ENCODE results near the gene FAM180B.
A peak's percentile ranks its signal among the peaks of the same experiment; 100 is the strongest.
"Not testable (repeated sequence)": the region's sequence is repeated elsewhere in the genome, so short reads cannot be mapped to it uniquely, and the experiment has no call there.

Gene FAM180B, protein sequence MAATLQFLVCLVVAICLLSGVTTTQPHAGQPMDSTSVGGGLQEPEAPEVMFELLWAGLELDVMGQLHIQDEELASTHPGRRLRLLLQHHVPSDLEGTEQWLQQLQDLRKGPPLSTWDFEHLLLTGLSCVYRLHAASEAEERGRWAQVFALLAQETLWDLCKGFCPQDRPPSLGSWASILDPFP

DNA sequence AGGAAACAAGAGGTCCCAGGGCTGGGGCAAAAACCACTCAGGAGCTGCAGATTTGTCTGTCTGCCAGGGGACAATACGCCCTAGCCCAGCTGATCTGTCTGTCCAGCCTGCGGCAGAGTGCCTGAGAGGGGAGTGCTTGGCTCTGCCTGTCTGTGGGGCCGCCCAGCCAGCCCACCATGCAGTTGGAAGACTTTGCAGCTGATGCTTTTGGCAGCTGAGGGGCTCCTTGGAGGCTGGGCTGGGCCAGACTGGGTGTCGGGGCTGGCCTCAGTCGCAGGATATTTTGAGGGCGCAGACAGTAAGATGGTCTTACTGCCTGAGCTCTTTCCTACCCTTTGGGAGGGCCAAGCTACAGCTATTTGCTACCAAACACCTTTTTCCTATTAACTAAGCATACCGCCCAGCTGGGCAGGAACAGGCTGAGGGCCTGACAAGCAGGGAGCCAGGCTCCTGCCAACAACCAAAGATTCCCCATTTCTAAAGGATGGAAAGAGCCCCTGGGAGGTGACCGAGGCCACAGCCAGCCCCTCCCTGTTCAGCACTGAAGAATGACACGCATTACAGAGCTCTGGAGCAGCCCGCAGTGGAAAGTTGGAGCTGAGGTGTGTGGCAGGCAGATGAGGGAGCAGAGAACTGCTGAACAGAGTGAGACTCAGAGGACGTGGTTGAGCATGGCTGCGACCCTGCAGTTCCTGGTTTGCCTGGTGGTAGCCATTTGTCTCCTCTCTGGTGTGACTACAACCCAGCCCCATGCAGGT lies at the start of gene FAM180B:
FAM180B (plus strand) TSS at position 581 of the 758 bp plus-strand sequence; CDS start at position 672, 91 bp downstream.
- no peak for DNase-seq

DNA sequence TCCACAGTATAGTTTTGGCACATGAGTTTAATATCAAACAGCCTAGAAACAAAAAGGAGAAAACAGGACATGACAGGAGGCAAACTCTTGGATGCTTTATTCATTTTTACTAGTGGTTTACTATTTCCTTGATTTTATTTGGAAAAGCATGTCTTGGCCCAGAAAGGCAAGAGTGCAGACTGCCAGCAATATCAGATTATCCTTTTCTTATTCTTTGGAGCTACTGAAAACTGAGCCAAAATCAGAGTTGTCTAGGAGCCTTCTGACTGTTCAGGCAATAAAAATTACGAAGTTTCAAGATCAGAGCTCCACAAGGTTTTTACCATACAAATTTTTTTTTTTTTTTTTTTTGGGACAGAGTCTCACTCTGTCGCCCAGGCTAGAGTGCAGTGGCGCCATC lies 49.6 kb upstream of the FAM180B start:
- DNase-seq = no peak

DNA sequence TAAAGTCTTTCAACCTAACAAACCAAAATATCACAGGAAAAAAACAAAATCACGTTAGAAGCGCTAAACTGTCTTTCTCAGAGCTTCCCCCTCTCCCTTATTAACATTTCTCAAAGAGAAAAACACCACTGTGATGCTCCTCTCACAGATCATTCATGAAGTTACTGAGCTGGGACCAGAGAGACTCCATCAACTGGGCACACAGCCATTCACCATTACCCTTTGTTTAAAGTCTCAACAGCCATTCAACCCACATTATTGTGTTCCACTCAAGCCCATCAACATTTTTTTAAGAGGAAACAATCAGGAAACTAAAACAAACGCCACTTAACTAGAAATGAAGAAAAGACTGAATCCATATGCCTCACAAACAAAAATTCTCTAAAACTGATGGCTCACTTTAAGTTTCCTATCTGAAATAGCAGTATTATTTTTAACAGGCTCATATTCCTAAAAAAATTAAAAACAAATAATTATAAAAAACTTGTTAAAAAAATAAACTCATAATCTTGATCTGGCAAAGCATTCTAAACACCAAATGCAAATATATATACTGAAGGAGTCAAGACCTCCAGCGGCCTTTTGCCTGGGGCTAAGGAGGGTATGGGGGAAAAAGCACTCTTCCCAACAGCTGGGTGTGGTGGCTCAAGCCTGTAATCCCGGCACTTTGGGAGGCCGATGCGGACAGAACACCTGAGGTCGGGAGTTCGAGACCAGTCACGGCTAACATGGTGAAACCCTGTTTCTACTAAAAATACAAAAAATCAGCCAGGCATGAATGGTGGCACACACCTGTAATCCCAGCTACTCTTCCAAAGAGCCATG lies 47.5 kb upstream of the FAM180B start:
- DNase-seq = no peak

DNA sequence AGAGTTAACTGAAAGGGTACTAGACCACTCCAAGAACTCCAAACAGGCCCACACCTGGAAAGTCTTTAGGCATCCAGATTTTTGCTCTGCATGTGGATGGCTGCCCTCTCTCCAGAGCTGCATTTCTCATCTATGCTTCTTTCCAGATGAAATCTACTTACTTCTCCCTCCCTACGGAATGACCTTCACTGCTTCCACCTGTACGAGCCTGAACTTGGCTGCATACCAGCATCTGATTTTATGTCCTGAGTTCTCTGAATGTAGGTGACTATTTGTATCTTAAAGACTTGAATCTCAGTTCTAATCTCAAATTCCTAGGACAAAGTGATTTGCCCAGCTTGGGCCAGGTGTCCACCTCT lies 46.8 kb upstream of the FAM180B start:
- DNase-seq = no peak

DNA sequence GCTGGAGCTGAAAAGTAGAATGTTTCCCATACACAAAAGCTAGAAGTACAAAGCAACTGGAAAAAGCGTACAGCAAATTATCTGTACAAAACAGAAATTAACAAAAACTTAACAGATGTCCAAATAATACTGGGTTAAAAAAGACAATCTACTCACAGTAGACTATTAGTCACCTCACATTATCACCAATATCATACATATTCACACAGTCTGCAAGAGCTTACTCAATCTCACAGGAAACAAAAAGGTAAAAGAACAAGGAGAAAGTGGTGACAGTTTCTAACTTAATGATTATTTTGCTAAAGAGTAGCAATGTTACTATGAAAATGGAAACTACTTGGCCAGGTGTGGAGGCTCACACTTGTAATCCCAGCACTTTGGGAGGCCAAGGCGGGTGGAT lies 45.4 kb upstream of the FAM180B start:
- DNase-seq = no peak

DNA sequence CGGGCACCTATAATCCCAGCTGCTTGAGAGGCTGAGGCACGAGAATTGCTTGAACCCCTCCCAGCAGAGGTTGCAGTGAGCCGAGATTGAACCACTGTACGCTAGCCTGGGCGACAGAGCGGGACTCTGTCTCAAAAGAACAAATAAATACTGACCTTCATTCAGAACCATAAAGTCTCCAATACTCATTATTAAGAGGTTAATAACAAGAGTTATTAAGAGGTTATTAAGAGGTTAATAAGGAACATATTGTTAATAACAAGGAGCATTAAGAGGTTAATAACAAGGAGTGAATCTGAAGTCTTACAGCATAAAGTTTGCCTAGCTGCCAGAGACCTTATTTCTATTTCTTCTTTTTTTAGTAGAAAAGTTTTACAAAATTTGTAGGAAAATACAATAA lies 41.2 kb upstream of the FAM180B start:
- DNase-seq = no peak

DNA sequence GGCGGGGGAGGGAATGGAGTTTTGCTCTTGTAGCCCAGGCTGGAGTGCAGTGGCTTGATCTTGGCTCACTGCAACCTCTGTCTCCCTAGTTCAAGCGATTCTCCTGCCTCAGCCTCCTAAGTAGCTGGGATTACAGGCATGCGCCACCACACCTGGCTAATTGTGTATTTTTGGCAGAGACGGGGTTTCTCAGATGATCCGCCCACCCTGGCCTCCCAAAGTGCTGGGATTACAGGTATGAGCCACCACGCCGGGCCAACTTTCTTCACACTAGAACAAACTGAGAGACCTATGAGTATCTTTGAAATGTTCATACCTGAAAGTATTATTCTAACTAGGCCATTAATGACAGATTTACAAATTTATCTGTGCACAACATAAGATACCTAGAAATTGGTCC lies 40.2 kb upstream of the FAM180B start:
- DNase-seq = not testable (repeated sequence)

DNA sequence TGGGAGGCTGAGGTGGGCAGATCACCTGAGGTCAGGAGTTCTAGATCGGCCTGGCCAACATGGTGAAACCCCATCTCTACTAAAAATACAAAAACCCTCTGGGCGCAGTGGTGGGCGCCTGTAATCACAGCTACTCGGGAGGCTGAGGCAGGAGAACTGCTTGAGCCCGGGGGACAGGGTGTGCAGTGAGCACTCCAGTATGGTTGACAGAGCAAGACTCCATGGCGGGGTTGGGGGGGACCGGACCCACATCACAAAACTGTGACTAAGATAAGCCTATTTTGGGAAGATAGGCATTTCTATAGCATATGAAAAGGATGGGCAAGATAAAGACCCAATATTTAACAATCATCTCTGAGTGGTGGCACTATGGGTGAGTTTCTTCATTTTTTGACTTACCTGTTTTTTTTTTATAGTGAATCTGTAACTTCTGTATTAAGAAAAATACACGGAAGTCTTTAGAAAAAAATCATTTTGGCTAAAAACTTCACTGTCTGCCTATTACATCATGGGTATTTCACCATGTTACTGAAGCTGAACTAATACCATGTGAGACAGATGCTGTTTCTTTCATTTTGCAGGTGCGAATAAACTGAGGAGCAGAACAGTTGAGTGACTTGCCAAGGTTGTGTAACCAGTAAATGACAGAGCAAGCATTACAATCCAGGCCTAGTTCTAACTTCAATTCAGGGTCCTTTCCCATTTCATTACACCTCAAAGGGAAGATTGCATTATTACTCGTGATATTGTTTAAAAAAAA lies 36.0 kb upstream of the FAM180B start:
- DNase-seq = no peak

DNA sequence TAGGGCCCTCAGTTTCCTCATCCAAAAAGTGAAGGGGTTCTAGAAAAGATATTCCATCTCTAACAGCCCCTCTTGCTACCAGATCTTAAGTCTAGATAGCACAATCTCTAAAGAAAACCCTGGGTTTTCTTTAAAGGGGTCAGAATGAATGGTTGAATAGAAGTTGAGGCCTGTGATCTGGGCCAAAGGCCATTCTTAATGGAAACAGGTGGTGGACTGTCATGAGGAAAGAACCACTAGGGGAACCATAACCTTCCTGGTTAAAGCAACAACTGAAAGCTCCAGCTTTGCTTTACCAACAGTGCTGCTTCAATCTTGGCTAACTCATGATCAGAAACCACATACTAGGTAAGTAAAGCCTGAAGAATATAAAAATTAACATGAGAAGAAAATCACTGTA lies 35.4 kb upstream of the FAM180B start:
- DNase-seq = no peak

DNA sequence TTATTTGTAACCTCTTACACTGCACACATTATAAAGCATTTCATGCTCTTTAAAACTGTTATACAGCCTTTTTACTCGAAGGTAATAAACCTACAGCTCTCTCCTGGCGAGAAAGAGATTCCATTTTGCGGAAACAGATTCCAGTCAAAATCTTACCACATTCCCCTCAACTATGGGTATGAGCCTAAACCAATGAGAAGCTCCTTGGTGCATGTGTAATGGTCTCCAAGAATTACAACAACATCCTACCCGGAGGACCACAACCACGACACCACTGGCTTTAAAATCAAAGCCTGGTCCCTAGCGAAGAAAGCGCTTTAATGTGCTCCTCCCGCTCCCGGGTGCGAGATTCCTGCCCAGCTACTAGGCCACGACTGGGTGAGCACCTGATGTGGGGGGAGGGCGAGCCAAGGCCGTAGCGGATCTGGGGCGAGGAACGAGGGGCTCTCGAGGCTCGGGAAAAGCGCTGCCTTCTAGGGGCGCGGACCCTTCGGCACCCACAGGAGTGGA lies 34.4 kb upstream of the FAM180B start:
- peak; percentile 15 to 24 for DNase-seq

DNA sequence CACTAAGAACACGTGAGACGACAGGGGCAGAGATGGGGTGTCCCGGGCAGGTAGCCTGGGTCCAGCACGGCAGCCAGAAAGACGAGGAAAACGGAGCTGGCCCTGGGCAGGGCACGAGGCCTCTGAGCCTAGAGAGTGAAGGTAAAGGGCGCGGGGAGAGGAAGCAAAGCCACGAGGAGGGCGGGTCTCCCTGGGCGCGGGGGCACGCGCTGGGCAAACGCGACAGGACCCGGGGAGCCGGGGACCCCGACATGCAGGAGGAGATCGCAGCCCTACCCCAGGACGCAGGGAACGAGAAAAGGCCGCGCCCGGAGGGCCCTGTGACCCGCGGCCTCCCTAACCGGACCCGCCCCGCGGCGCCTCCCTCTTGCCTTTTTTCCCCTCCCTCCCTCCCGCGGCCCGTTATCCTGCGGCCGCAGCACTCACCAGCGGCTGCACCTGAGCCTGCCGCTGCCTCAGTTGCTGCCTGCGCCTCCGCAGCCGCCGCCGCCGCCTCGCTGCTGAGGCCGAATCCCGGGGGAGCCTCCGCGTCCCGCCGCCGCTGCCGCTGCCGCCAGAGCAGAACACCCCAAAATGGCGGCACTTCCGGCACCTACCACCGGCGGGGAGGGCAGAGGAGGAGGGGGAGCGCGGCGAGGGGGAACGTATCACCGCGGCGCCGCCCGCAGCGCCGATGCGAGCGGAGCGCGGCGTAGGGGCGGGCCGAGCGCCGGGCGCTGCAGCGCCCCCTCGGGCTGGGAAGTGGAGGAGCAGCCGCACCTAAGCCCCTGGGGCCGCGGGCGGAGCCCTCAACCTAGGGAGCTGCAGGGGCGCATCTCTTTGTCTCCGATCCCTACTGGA lies 33.7 kb upstream of the FAM180B start, which contains the start of gene CELF1:
CELF1 (minus strand) TSS at position 567 of the 840 bp plus-strand sequence. CDS start 53,609 bp downstream, outside the sequence.
- DNase-seq = peak; percentile 90 to 92

DNA sequence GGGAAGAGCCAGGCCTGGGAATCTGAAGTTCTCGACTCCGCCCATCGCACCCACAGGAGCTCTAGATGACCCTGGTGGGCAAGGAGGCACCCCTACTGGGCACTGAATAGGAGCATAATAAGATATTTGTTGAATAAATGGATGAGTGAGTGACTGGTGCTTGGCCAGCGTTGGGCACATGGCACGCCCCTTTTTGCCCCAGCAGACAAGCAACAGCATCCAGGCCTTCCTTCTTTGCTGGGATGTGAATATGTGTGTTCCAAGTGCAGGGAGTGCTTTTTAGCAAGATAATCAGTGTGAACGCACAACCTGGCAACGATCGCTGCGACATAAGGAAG lies 33.1 kb upstream of the FAM180B start:
- no peak for DNase-seq

DNA sequence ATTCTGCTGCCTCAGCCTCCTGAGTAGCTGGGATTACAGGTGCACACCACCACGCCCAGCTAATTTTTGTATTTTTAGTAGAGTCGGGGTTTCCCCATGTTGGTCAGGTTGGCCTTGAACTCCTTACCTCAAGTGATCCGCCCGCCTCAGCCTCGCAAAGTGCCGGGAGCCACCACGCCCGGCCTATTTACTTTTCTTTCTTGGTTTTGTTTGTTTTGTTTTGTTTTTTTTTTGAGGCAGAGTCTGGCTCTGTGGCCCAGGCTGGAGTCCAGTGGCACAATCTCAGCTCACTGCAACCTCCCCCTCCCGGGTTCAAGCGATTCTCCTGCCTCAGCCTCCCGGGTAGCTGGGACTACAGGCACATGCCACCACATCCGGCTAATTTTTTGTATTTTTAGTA lies 29.5 kb upstream of the FAM180B start:
- not testable (repeated sequence) for DNase-seq

DNA sequence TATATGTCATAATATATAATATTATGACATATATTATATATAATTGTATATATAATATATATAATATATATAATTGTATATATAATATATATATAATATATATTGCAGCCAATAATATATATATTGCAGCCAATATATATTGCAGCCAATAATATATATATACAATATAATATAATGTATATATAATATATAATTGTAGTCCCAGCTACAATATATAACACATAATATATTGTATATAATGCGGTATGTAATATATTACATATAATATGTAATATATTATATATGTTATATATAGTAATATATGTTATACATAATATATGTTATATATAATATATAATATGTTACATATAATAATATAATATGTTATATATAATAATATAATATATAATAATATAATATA lies 27.8 kb upstream of the FAM180B start:
- DNase-seq = no peak

DNA sequence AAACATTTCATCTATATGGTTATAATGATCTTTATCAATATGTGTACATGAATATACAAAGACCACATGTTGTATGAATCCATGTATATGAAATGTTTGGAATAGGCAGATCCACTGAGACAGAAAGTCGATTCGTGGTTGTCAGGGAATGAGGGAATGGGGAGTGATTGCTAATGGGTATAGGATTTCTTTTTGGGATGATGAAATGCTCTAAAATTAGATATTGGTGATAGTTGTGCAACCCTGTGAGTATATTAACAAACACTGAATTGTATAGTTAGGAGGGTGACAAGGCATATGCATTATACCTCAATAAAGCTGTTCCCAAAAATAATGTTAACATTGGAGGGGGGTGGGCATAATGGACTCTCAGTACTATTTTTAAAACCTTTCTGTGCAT lies 26.1 kb upstream of the FAM180B start:
- DNase-seq = no peak

DNA sequence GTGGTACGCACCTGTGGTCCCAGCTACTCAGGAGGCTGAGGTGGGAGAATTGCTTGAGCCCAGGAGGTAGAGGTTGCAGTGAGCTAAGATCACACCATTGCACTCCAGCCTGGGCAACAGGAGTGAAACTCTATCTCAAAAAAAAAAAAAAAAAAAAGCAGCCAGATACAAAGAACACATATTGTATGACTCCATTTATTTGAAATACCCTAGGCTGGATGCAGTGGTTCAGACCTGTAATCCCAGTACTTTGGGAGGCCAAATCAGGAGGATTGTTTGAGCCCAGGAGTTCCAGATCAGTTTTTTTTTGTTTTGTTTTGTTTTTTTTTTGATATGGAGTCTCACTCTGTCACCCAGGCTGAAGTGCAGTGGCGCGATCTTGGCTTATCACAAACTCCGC lies 24.1 kb upstream of the FAM180B start:
- not testable (repeated sequence) for DNase-seq

DNA sequence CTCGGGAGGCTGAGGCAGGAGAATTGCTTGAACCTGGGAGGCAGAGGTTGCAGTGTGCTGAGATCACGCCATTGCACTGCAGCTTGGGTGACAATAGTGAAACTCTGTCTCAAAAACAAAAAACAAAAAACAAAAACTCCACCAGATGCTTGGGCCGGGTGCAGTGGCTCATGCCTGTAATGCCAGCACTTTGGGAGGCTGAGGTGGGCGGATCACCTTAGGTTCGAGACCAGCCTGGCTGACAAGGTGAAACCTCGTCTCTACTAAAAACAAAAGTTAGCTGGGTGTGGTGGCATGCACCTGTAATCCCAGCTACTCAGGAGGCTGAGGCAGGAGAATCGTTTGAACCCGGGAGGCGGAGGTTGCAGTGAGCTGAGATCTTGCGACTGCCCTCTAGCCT lies 22.1 kb upstream of the FAM180B start:
- DNase-seq = not testable (repeated sequence)

DNA sequence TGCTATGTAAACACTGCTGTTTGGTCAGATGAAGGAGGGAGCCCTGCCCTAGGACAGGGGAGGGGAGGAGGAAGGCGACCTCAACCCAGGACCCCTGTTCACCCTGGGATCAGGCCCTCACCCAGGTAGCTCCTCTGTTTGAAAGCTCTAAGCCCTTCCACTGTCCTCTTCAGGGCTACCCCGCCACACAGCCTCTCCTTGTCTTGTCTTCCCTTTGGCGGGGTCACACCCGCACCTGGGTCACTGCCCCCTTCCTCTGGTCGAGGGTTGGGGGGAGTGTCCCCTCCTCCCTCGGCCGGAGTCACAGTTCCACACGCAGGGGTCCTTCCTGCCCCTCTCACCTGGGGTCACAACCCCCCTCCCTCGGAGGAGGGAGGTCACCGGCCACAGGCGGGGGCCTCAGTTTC lies 21.5 kb upstream of the FAM180B start:
- DNase-seq = no peak

DNA sequence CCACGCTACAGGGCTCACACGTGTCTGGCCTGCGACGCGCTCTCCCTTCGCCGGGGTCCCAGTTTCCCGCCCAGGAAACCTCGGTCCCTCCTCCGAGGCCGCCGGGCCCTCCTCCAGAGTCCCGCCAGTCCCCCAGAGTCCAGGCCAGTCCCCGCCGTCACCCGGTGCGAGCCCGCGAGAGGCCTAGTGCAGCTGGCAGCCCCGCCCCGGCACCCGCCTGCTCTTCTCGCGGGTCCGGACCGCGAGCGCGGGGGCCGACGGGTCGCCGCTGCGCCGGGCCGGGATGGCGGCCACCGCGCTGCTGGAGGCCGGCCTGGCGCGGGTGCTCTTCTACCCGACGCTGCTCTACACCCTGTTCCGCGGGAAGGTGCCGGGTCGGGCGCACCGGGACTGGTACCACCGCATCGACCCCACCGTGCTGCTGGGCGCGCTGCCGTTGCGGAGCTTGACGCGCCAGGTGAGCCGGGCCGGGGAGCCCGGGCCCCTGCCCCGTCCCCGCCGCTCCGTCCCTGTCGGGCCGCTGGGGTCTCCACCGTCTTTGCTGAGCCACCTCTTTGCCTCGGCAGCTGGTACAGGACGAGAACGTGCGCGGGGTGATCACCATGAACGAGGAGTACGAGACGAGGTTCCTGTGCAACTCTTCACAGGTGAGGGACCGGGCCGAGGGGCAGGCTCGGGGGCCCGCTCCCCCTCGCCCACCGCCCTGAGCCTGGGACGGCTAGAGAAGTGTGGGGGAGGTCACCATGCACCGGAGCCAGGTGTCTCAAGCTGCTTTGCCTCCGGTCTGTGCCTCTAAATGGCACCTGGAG lies 20.9 kb upstream of the FAM180B start, which contains the start of gene PTPMT1:
PTPMT1 (plus strand) TSS at position 260 of the 809 bp plus-strand sequence; CDS start at position 284, 24 bp downstream.
- DNase-seq = peak; percentile 57 to 67

DNA sequence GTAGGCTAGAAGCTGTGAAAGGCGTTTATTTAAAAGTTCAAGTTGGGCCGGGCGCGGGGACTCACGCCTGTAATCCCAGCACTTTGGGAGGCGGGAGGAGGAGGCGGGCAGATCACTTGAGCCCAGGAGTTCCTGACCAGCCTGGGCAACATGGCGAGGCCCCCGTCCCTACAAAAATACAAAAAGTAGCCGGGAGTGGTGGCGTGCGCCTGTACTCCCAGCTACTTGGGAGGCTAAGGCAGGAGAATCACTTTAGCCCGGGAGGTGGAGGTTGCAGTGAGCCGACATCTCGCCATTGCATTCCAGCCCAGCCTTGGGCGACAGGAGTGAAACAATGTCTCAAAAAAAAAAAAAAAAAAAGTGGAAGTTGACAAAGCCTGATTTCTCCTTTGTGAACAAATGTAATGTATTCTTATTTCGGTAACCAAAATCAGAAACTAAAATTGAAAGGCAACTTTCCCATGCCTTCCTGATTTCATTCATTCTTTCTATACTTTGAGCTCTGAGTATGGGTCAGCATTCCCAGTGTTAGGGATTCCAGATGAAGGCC lies 20.3 kb upstream of the FAM180B start:
- DNase-seq = peak in 1 of 2 donors; percentile 17

All from stimulated activated CD4-positive, alpha-beta T cell treated with anti-CD3 and anti-CD28 coated beads, Interleukin-2, amount 100 ng/mL, for 48 hours (primary cell).